A549 (cell line): ENCODE measurements around the gene NUTM2D.
"Not testable (repeated sequence)": the region's sequence is repeated elsewhere in the genome, so short reads cannot be mapped to it uniquely, and the experiment has no call there.

Experiments
- CEBPB ChIP-seq, 2 experiments: fragments of >200 bp in 1 of 2; sonication (Bioruptor Twin) in 1 of 2; formaldehyde crosslinking in 1 of 2; IDR thresholded peaks; 2 replicates each; pipeline ENCODE4 v1.6.1; 2012 to 2016
- CHD4 ChIP-seq: fragments of 200-600 bp; sonication (generic); IDR thresholded peaks from 2 replicates; pipeline ENCODE4 v1.6.1; 2016; ENCODE audit warnings: antibody characterized with exemption, mild to moderate bottlenecking, borderline replicate concordance
- EP300 ChIP-seq, 2 experiments: fragments of >200 bp; sonication (Bioruptor Twin); formaldehyde crosslinking; IDR thresholded peaks; 2 replicates in 1 of 2; 3 replicates in 1 of 2; pipeline ENCODE4 v1.6.1; 2016 to 2017
- ESRRA ChIP-seq: fragments of 150-350 bp; IDR thresholded peaks from 2 replicates; pipeline ENCODE4 v1.6.1; 2014; ENCODE audit warnings: mild to moderate bottlenecking, low read length, borderline replicate concordance
- MAFK ChIP-seq: fragments of 450-650 bp; IDR thresholded peaks from 2 replicates; pipeline ENCODE4 v1.6.1; 2014; ENCODE audit not compliant: partially characterized antibody
- POLR2A ChIP-seq: IDR thresholded peaks from 2 replicates; pipeline ENCODE4 v1.6.1; 2012; ENCODE audit warnings: mild to moderate bottlenecking, low read length
- RAD21 ChIP-seq, 2 experiments: fragments of >200 bp in 1 of 2; sonication (Bioruptor Twin) in 1 of 2; formaldehyde crosslinking in 1 of 2; IDR thresholded peaks in 1 of 2; conservative IDR thresholded peaks in 1 of 2; 2 replicates in 1 of 2; 3 replicates in 1 of 2; pipeline ENCODE4 v1.6.1; 2012 to 2018; ENCODE audit warnings: inconsistent platforms in 1 of 2
- RCOR1 ChIP-seq: fragments of 150-350 bp; IDR thresholded peaks from 2 replicates; pipeline ENCODE4 v1.6.1; 2014; ENCODE audit warnings: antibody characterized with exemption, low read length, low read depth
- SMC3 ChIP-seq: fragments of >200 bp; sonication (Bioruptor Twin); formaldehyde crosslinking; IDR thresholded peaks from 3 replicates; pipeline ENCODE4 v1.6.1; 2018; ENCODE audit warnings: inconsistent platforms
- TF ChIP-seq, protein P1 (sequence below): fragments of 450-650 bp; IDR thresholded peaks from 2 replicates; pipeline ENCODE4 v1.6.1; 2014; ENCODE audit warnings: antibody characterized with exemption
- TF ChIP-seq, protein P2 (sequence below): IDR thresholded peaks from 2 replicates; pipeline ENCODE4 v1.6.1; 2012
- TF ChIP-seq, protein P3 (sequence below): fragments of >200 bp; sonication (Bioruptor Twin); formaldehyde crosslinking; IDR thresholded peaks from 3 replicates; pipeline ENCODE4 v1.5.1; 2016
- TF ChIP-seq, protein P4 (sequence below): fragments of >200 bp; sonication (Bioruptor Twin); formaldehyde crosslinking; IDR thresholded peaks from 3 replicates; pipeline ENCODE4 v1.6.1; 2016

DNA sequence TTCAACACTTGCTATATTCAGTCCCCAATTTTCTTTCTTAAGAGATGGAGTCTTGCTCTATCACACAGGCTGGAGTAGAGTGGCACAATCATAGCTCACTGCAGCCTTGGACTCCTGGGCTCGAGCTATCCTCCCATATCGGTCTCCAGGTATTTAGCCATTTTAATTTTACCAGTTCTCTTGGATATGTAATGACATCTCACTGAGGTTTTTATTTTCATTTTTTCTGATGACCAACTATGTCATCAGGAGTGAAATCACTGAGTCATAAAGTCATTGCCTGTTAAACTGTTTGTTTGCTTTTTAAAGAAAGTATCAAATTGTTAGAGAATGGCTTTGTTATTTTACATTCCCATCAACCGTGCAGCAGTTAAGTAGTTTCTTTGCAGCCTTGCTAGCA is 17.1 kb upstream of the NUTM2D start:
- TF ChIP-seq ESRRA; CHD4; MAFK; CEBPB (IDR thresholded peaks at IDR 0.05); SMC3; EP300 (IDR thresholded peaks at IDR 0.05); POLR2A; RAD21 (conservative IDR thresholded peaks at IDR 0.05 in 1 of 2, IDR thresholded peaks at IDR 0.05 in 1 of 2); RCOR1: not testable (repeated sequence)
- TF ChIP-seq, protein P1, sequence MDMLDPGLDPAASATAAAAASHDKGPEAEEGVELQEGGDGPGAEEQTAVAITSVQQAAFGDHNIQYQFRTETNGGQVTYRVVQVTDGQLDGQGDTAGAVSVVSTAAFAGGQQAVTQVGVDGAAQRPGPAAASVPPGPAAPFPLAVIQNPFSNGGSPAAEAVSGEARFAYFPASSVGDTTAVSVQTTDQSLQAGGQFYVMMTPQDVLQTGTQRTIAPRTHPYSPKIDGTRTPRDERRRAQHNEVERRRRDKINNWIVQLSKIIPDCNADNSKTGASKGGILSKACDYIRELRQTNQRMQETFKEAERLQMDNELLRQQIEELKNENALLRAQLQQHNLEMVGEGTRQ = not testable (repeated sequence)
- TF ChIP-seq, protein P2, sequence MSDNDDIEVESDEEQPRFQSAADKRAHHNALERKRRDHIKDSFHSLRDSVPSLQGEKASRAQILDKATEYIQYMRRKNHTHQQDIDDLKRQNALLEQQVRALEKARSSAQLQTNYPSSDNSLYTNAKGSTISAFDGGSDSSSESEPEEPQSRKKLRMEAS = not testable (repeated sequence)
- TF ChIP-seq, protein P3, sequence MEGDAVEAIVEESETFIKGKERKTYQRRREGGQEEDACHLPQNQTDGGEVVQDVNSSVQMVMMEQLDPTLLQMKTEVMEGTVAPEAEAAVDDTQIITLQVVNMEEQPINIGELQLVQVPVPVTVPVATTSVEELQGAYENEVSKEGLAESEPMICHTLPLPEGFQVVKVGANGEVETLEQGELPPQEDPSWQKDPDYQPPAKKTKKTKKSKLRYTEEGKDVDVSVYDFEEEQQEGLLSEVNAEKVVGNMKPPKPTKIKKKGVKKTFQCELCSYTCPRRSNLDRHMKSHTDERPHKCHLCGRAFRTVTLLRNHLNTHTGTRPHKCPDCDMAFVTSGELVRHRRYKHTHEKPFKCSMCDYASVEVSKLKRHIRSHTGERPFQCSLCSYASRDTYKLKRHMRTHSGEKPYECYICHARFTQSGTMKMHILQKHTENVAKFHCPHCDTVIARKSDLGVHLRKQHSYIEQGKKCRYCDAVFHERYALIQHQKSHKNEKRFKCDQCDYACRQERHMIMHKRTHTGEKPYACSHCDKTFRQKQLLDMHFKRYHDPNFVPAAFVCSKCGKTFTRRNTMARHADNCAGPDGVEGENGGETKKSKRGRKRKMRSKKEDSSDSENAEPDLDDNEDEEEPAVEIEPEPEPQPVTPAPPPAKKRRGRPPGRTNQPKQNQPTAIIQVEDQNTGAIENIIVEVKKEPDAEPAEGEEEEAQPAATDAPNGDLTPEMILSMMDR = not testable (repeated sequence)
- TF ChIP-seq, protein P4, sequence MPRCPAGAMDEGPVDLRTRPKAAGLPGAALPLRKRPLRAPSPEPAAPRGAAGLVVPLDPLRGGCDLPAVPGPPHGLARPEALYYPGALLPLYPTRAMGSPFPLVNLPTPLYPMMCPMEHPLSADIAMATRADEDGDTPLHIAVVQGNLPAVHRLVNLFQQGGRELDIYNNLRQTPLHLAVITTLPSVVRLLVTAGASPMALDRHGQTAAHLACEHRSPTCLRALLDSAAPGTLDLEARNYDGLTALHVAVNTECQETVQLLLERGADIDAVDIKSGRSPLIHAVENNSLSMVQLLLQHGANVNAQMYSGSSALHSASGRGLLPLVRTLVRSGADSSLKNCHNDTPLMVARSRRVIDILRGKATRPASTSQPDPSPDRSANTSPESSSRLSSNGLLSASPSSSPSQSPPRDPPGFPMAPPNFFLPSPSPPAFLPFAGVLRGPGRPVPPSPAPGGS = not testable (repeated sequence)
